ENCODE results near the gene RIMS4. TPM values are rescaled to one million over a fixed set of nuclear protein-coding genes. Genes with fewer than 3 reads are reported as not detected.

RIMS4 gene
- total and polyA plus RNA-seq, 4 donors: not detected

GRCh38 chr20:44716309-44717106, 93.8 kb downstream of the RIMS4 start:
- Histone ChIP-seq H3K9ac (ENCODE audit: low read depth in 1 of 2, low read length in 2 of 2) (no peak overlapping the region), H3K9me3 (ENCODE audit: control insufficient read depth in 4 of 4, low read length in 3 of 4) (no peaks in the 10 kb centered on the region), H3K27me3 (ENCODE audit: control insufficient read depth in 4 of 4, insufficient read depth in 4 of 4, low read length in 3 of 4) (no peaks in the 10 kb centered on the region), H3K4me3 (ENCODE audit: low read depth in 1 of 3, low read length in 3 of 3) (no peak overlapping the region), H3K36me3 (ENCODE audit: control insufficient read depth in 4 of 4, insufficient read depth in 3 of 4, low read depth in 1 of 4, low read length in 3 of 4) (no peaks in the 10 kb centered on the region), H3K27ac (ENCODE audit: low read depth in 1 of 2, low read length in 2 of 2) (no peak overlapping the region), H3K4me1 (ENCODE audit: control insufficient read depth in 4 of 4, insufficient read depth in 4 of 4, low read length in 3 of 4) (peaks cover 0 to 8% (median 0%) of the 10 kb centered on the region in 4 donors)
- 89% methylated on average over 13 of the region's 13 CpGs for WGBS
- TF ChIP-seq FOXA1 (IDR thresholded peaks at IDR 0.05) (no peak), JUND (IDR thresholded peaks at IDR 0.05) (no peak), CTCF (IDR thresholded peaks at IDR 0.05; ENCODE audit: low read depth, low read length, missing input control) (no peak), RAD21 (IDR thresholded peaks at IDR 0.05) (no peak), GABPA (IDR thresholded peaks at IDR 0.05 in 1 of 2, conservative IDR thresholded peaks at IDR 0.05 in 1 of 2) (no peak), MAX (IDR thresholded peaks at IDR 0.05) (no peak), REST (IDR thresholded peaks at IDR 0.05) (no peak), RXRA (IDR thresholded peaks at IDR 0.05) (no peak), TAF1 (conservative IDR thresholded peaks at IDR 0.05) (no peak), HNF4A (conservative IDR thresholded peaks at IDR 0.05) (no peak), YY1 (IDR thresholded peaks at IDR 0.05) (no peak), NR2F2 (IDR thresholded peaks at IDR 0.05) (no peak), ZBTB33 (IDR thresholded peaks at IDR 0.05) (no peak), HNF4G (IDR thresholded peaks at IDR 0.05) (no peak), ATF3 (IDR thresholded peaks at IDR 0.05) (no peak), SP1 (IDR thresholded peaks at IDR 0.05) (no peak), FOXA2 (IDR thresholded peaks at IDR 0.05) (no peak), EGR1 (IDR thresholded peaks at IDR 0.05; ENCODE audit: low read depth in 2 of 2) (no peak)
- no peak for DNase-seq (ENCODE audit: low spot score)

All from liver (tissue), 9 donors.